T follicular helper cell (primary cell): ENCODE results near the gene RTP5.
"Not testable (repeated sequence)": the region's sequence is repeated elsewhere in the genome, so short reads cannot be mapped to it uniquely, and the experiment has no call there.

Source experiments
- DNase-seq: peaks from one replicate; pipeline ENCODE4 v3.0.0-alpha.2; 2020; ENCODE audit warnings: low read depth
- total RNA-seq, 2 experiments: gene quantifications; one replicate each; lab custom pipeline; 2026; lab: John Stamatoyannopoulos, UW

The RTP5 gene
- total RNA-seq = 0 to 0.06 reads per million in 2 experiments

GRCh38 chr2:241869087-241869961 is at the start of gene RTP5:
Gene RTP5 (plus strand): TSS chr2:241869729. CDS start chr2:241869757, 28 bp downstream.
- DNase-seq = no peak

GRCh38 chr2:241819947-241820624 is 49.4 kb upstream of the RTP5 start:
- not testable (repeated sequence) for DNase-seq

GRCh38 chr2:241820625-241821384 is 48.7 kb upstream of the RTP5 start:
- no peak for DNase-seq

DNA sequence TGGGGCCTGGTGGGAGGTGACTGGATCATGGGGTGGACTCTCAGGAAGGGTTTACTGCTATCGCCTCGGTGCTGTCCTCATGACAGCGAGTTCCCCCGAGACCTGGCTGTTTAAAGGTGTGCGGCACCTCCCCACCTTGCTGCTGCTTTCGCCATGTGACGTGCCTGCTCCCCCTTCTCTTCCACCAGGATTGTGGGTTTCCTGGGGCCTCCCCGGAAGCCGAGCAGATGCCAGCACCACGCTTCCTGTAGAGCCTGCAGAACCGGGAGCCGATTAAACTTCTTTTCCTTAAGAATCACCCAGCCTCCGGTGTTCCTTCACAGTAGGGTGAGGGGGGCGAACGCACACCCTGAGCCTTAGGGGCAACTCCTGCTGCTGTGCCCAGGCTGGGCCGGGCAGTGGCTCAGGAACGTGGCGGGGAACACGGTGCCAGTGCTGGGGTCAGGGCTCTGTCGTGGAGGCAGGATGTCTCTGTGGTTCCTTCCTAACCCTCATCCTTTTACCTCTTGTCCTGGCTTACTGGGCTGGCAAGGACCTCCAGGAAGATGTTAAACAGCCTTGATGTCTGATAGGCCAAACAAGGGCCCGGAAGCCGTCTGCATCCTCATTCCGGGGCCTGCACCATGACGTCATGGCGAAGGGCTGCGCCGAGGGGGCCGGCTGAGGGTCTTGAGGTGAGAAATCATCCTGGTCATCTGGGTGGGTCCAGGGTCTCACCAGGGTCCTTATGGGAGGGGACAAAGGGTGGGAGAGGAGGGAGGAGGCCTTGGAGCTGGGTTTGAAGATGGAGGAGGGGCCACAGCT is 47.9 kb upstream of the RTP5 start:
- no peak for DNase-seq

DNA sequence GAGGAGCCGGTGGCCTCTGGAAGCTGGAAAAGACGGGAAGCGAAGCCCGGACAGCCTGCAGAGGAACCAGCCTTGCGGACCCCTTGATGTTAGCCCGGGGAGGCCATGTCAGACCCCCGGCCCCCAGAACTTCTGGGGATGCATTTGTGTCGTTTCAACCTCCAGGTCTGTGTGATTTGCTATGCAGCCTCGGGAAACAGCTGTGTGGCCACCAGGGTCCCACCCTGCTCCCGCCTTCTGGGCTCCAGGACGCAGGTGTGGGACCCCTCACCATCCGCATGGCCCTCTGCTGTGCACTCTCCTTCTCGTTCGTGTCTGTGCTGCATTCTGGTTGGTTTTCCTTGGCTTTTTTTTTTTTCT is 47.3 kb upstream of the RTP5 start:
- DNase-seq = no peak

DNA sequence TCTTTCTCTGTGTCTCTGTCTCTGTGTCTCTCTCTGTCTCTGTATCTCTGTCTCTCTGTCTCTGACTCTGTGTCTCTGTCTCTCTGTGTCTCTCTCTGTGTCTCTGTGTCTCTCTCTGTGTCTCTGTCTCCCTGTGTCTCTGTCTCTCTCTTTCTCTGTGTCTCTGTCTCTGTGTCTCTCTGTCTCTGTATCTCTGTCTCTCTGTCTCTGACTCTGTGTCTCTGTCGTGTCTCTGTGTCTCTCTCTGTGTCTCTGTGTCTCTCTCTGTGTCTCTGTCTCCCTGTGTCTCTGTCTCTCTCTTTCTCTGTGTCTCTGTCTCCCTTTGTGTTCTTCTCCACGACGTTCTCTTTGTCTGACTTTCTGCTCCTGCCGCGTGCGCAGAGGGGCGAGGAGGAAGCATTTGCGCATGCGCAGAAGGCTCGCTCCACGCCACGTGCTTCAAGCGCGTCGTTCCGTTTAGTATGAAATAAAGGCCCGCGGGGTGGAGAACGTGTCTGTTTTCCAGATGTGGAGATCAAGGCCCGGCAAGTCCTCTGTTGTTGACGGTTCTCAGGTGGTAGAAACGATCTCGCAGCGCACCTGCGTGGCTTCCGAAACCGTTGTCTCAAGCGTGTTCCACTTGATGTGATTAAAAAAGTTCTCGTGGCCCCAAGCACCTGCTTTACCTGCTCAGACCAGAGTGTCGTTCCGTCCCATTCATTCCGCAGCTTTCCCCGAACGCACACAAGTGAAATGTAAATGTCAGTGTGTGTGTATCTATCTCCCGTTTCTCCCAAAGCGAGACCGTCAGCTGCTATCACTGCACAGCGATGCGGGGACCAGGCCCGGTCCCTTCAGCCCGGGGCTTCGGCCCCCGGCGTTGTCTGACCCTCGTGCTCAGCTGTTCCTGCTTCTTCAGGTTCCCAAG is 45.7 kb upstream of the RTP5 start:
- not testable (repeated sequence) for DNase-seq

DNA sequence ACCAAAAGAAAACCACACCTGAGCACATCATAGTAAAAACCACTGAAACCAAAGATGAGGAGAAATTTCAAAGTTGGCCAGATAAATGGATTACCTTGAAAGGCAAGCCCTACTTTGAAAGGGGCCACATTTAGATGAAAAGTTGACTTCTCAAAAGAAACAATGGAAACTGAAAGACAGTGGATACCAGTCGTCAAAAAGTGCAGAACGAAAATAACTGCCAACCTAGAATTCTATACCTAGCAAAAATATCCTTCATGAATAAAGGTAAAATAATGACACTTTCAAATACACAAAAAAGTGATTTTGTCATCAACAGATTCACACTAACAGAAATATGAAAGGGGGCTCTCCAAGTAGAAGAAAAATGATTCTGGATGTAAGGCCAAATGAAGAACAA is 42.1 kb upstream of the RTP5 start:
- no peak for DNase-seq

GRCh38 chr2:241833101-241833663 is 36.3 kb upstream of the RTP5 start:
- no peak for DNase-seq

GRCh38 chr2:241833756-241834526 is 35.6 kb upstream of the RTP5 start:
- DNase-seq = not testable (repeated sequence)

GRCh38 chr2:241834527-241835210 is 34.9 kb upstream of the RTP5 start:
- no peak for DNase-seq

DNA sequence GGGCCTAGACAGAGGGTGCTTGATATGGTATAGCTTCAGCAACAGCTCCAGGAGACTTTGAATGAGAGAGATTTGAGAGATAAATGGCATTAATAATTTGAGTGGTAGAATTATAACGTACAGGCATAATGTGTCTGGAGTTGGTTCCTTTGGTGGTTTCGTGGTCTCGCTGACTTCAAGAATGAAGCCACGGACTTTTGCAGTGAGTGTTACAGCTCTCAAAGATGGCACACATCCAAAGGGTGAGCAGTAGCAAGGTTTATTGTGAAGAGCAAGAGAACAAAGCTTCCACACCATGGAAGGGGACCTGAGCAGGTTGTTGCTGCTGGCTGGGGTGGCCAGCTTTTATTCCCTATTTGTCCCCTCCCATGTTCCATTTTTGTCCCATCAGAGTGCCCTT is 33.9 kb upstream of the RTP5 start:
- DNase-seq = no peak

DNA sequence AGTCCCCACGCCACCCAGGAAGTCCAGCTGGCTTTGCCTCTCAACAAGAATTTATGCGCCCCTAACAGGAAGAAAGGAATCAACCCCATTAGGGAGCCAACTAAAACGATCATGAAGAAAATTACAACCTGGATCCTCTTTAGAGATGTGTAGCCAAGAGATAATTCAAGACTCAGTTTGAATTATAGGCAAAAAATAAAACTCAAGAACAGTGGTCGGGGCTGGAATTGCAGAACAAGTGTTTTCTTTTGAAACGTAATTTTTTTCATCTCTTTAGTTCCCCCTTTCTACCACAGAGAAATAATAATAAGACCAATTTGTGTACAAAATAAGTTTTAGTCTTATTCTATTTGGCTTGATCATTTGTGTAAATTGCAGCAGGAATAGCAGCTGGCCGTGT is 33.2 kb upstream of the RTP5 start:
- no peak for DNase-seq

DNA sequence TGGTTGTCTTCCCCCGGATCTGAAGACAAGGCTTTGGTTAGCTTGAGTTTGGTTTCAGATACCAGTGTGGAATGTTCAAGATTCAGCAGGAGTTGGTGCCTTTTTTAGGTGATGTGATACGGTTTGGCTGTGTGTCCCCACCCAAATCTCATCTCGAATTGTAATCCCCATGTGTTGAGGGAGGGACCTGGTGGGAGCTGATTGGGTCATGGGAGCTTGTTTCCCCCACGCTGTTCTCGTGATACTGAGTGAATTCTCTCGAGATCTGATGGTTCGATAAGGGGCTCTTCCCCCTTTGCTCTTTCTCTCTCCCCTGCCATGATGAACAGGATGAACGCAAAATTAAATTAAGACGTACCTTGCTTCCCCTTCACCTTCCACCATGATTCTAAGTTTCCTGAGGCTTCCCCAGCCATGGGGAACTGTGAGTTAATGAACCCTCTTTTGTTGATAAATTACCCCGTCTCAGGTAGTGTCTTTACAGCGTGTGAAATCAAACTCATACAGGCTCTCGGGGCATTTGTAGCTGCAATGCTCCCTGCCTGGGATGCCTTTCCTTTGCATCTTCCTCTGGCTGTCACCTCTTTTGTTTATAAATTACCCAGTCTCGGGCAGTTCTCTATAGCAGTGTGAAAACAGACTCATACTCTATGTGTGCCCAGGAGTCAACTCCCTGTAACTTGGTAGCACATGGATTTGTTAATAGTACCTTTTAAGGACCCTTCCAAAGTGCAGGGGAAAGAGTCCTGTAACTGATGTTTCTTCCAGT is 32.1 kb upstream of the RTP5 start:
- no peak for DNase-seq

DNA sequence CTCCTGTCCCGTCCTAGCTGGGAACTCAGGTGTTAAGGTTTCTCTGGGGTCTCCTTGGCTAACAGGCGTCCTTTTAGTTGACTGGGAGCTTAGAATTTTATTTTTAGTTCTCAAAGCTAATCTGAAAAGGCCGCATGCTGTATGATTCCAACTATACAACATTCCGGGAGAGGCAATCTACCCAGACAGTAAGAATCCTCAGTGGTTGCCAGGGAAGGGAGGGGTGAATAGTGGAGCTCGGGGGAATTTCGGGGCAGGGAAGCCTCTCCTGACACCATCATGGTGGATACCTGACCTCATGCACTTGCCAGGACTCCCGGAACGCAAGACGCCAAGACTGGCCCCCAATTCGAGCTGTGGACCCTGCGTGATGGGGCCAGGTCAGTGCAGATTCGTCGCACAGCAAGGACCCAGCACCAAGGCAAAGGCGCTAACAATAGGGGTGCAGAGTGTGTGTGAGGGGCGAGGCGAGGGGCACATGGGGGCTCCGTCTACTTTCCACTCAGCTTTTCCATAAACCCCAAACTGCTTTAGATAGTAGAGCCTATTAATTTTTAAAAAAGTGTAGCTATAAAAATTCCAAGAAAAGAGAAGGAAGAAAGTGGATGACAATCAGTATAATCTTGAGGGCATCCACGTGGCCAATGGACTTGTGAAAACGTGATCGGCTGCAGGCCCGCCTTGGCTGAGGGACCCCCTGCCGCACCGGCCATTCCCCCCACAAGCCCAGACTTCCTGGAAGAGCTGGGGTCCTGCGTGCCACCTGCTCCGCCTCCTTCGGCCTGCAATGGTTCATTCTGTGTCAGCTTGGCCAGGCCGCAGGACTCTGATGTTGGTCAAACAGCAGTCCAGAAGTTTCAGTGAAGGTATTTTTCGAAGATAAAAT is 28.1 kb upstream of the RTP5 start:
- DNase-seq = no peak

DNA sequence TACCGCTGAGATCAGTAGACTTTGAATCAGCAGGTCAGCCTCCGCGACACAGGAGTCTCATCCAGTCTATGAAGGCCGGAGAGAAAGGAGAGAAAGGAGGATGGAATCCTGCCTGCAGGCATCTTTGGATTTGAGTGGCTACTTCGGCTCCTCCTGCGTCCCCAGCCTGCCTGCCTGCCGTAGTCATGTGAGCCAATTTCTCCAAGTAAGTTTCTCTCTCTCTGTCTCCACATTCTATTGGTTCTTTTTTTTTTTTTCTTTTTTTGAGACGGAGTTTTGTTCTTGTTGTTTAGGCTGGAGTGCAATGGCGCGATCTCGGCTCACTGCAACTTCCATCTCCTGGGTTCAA is 27.5 kb upstream of the RTP5 start:
- no peak for DNase-seq

DNA sequence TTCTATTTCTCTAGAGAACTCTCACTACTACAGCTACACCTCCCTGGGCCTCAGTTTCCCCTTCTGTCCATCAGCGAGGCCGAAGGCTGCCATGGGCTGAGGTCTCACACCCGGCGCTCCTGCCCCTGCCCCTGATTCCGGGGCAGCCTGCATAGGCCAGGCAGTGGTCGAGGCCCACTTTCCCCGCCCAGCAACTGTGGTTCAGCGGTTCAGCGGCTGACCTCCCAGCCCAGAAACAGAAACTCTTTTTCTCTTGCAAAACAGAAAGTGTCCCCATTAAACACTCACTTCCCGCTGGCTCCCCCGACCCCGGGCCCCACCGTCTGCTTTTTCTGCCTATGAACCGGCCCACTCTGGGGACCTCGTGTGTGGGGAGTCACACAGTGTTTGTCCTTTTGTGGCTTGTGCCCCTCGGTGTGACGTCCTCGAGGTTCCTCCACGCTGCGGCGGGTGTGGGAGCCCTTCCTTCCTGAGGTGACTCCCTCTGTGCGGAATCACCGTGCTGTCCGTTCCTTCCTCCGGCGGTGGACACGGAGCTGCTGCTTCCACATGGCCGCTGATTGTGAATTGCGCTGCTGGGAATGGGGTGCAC is 26.8 kb upstream of the RTP5 start:
- no peak for DNase-seq
